CD4-positive, alpha-beta T cell treated with Interleukin-4 for 1 hour (primary cell): ENCODE measurements around the gene ZNF683.
"Not testable (repeated sequence)": the region's sequence is repeated elsewhere in the genome, so short reads cannot be mapped to it uniquely, and the experiment has no call there.

Experiments
- DNase-seq, 2 donors: peaks; one replicate each; pipeline ENCODE4 v3.0.0-alpha.2; 2020 to 2022

ZNF683 gene

DNA sequence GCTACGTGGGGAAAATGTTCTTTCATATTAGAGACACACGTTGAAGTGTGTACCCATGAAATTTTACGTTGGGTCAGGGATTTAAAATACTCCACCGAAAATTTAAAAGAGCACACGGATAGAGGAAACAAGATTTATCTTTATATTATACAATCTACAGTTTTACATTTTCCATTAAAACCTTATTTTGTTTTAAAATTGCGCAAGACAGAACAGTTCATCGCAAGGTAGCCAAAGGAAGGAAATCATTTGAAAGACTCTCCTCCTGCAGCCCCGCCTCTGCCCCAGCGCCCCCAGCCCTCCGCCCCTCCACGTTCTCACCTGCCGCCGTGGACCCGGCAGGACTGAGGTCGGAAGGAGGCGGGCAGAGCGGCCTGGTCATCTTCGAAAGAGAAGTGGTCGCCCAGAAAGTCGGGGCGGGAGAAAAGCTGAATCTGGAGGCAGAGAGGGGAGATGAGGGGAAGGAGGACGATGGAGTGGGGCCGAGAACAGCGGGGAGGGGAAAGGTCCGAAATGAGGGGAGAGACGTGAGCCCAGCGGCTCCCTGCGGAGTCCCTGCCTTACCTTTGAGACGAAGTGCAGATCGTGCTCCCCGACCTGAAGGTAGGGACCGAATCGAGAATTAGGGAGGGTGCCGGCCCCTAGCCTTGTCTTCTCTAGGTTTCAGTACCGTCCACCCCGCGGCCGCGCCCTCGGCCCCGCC, 36.6 kb downstream of the ZNF683 start:
- DNase-seq, result no peak

- not testable (repeated sequence) for DNase-seq
These were observed 39.2 kb downstream of the ZNF683 start for GRCh38 chr1:26333312-26333711.

DNA sequence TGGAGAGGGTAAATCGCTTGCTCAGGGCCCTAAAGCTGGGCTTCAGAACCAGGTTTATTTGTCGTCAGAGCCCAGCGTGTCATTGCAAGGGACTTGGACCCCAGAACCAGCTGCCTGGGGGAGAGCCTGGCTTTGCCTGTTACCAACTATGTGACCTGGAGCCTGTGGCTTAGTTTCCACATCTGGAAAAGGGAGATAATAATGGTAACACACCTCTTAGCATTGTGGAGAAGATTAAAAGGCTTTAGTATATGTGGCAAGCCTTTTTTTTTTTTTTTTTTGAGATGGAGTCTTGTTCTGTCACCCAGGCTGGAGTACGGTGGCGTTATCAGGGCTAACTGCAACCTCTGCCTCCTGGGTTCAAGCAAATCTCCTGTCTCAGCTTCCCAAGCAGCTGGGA, 42.3 kb downstream of the ZNF683 start:
- DNase-seq, result no peak

- DNase-seq, result not testable (repeated sequence)
These were observed 43.2 kb downstream of the ZNF683 start for GRCh38 chr1:26329380-26329779.

DNA sequence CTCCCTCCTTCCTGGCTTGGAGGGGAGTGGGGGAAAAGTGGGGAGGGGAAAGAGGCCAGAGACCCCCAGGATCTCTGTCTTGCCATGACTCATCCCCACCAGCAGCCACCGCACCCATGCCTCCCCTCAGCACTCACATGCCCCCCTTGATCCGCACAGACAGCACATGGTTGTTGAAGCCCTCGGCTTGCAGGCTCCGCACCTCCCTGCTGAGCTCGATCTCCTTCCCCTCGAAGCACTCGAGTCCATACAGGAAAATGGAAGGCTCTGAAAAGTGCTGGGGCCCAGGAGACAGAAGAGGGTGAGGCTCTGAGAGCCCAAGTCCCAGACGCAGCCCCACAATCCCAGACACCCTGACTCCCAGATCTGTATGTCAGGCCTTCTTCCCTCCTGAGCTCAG, 44.0 kb downstream of the ZNF683 start:
- DNase-seq, result no peak

DNA sequence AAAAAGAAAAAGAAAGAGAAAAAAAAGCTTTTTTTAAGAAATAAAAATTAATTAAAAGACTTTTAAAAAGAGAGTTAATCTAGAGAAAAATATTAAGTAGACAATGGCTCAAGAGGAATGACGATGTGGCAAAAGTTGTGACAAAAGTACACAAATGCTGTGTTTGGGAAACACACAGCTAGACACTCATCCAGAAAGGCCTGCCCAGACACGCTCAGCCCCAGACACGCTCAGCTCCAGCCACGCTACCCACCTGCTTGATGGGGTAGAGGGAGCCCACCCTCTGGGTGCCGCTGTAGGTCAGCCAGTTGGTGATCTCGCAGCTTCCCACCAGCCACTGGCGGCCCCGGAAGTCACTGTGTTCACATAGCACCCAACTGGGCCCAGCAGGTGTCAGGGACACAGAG, 44.6 kb downstream of the ZNF683 start:
- DNase-seq, result no peak

GRCh38 chr1:26324550-26324949, 48.0 kb downstream of the ZNF683 start:
- no peak for DNase-seq

GRCh38 chr1:26323382-26323781, 49.2 kb downstream of the ZNF683 start:
- no peak for DNase-seq

DNA sequence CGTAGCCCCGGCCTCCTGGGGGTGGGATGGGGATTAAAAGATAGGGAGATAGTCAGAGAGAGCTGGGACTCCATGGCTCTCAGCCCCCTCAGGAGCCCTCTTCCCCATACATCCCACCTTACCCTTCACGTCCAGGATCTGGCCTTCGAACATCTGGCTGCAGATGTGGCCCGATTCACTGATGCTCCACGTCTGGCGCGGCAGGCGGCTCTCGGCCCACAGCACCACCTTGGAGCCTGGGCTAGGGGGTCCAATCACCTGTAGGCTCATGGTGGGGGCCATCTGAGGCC, 50.6 kb downstream of the ZNF683 start:
- no peak for DNase-seq

DNA sequence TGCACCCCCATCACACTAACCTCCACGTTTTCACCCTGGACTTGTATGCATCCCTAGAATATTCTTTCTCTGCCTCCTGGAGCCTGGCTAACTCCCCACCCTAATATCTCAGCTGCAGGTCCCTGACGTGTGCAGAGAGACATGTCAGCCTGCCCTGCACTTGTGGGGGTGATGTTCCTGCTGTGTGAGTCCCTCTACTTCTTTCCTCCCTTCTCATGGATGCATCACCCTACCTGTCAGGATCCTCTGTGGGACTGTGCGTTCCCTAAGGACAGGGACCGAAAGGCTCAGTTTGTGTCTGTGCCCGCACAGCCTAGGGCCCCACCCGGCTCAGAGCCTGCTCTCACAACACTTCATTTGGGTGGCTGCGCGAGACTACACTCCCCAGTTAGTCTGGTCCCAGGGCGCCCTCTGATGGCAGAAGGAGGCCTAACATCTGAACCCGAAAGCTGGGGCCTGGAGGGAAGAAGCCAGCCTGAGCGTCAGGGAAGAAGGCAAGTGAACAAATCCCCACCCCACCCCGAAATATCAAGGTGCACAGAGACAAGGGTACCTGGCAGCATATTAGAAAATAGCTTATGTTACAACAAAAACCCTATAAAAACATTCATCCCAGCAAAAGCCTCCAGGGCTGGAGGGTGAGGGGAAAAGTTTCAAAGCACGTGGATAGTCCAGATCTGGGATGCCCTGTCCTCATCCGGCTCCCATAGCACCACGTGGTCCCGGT, 51.1 kb downstream of the ZNF683 start:
- DNase-seq, result peak; percentile 92 to 94

GRCh38 chr1:26320896-26321295, 51.7 kb downstream of the ZNF683 start:
- DNase-seq, result no peak

DNA sequence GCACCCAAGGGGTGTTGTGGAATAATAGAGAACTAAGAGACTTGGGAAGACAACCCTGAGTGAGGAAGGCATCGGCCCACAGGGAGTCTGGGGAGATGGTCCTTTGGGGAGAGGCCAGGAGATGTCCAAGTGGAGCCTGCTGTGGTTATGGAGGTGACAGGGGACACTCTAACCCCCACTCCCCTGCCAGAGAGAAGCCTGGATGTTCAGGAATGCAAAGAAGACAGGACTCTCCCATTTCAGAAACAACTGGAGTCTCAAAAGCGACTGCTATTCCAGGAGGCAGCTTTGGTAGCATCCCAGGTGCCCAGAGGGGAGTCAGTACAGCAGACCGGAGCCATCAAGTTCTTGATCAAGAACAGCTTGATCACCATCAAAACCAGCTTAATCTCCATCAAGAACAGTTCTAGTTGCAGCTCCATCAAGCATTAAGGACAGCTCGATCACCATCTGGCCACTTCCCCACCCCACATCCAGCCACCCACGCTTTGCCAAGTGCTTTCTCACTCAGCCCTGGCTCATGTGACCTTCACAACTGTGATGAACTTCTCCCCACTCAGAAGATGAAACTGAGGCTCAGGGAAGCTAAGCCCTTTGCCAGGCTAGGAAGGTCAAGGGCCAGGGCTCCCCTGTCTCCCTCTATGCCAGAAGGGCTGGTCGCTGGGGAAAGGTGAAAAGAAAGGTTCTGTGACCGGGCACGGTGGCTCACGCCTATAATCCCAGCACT, 54.0 kb downstream of the ZNF683 start:
- peak; percentile 22 to 47 for DNase-seq

DNA sequence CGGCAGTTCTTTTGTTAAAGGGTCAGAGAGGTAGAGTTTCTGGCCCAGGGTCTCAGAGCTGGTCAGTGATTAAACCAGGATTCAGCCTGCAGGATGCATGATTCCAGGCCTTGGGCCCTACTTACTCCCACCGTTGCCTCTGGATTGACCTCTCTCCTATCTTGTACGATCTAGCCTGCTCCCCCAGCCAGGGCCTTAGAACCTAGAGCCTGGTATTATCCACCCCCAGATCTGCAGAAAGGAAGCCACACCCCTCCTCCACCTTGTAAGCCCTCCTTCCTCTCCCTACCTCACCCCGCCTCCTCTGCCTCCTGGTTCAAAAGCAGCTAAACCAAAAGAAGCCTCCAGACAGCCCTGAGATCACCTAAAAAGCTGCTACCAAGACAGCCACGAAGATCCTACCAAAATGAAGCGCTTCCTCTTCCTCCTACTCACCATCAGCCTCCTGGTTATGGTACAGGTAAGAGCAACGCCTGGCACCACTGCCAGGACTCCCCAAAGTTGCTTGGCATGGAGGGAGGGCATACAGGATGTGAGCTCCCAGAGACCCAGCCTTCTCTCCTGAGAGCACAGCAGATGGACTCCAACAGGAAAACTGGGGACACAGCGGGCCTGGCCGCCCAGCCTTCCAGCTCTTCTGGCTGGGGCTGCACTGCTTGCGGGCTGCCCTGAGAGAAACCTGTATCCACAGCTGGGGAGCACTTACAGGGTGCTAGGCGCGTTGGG, 54.8 kb downstream of the ZNF683 start, which contains the start of gene CD52:
Gene CD52, plus strand, starts transcription at position 347 of the 726 bp plus-strand sequence. Its CDS starts 60 bp downstream, at position 407.
- peak; percentile 79 to 84 for DNase-seq

DNA sequence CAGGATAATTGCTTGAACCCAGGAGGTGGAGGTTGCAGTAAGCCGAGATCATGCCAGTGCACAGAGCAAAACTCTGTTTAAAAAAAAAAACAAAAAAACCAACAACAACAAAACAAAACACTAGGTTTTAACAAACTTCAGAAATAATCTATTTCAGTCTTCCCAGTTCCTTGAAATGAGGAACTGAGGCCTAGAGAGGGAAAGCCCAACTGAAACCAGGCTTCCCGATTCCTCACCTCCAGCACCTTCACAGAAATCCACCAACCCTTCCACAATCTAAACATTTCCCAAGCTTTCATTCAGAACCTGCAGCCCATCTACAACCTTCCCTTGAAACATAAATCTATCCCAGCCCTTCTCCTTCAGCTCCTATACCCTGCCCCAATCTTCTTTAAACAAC, 55.4 kb downstream of the ZNF683 start:
- no peak for DNase-seq

DNA sequence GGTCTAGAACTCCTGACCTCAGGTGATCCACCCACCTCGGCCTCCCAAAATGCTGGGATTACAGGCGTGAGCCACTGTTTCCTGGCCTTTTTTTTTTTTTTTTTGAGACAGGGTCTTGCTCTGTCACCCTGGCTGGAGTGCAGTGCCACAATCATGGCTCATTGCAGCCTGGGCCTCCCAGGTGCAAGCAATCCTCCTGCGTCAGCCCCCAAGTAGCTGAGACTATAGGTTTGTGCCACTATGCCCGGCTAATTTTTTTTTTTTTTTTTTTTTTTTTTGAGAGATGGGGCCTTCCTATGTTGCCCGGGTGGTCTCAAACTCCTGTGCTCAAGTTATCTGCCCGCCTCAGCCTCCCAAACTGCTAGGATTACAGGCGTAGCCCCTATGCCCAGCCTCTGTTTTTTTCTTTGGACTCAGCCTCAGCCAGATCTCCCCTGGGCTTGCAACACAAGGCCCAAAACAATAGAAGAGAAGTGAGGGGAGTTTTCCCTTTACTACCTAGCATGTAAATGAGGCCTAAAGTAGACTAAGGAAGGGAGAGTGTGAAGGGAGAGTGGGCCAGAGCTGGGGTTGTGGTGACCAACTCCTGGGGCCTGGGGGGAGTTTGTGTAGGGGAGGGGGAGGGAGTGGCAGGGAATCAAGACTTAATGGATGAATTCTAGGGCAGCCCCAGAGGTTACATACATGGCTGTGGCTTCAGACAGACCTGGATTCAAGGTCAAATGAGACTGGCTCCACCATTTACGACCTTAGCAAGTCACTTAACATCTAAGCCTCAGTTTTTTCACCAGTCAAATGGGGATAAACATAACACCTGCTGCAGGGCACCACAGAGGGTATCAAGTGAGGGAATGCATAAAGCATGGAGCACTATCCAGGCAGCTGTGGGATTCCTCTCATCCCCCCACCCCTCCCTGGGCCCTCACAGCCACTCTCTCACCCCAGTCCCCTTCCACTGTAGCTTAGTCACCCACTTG, 56.4 kb downstream of the ZNF683 start:
- DNase-seq, result no peak

- DNase-seq, result no peak
These were observed 58.0 kb downstream of the ZNF683 start for GRCh38 chr1:26314501-26314900.
